Measurements from ENCODE around the gene SNF8.

Gene SNF8

DNA sequence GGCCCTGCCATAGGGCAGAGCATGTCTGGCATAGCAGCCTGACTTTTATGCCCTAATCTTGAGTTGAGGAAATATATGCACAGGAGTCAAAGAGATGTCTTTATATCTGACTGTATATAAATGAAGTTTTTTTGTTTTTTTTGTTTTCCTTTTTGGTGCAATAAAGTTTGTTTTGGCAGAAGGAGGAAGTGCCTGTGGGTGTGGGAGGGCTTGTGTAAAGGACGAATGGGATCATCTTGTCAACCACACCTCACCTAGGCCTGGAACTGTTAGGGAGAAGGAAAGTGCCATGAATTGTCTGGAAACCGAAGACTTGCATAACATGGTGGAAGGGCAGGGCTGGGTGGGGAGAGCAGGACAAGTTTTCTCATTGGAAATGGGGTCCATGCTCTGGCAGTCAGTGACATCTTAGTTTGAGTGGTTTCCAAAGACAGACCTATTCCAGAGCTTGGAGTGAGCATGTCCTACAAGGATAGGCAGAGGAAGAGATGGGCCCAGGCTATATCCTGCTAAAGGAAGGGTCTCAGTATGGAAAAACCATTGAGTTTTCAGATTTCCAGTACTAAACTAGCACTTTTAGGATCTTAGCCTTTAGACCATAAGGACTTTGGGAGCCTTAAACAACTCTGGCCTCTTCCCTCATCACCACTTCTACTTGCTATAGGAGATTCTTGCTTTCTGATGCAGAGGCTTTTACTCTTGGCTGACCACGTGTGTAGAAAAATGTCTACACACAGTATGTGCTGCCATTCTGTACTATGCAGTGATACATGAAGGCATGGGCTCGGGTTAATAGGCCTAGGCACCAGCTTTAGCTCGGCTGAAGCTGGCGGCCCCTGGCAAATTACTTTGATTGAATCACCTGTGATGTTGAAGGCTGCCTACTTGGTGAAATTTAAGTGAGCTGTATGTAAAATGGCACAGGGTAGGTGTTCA is 15.5 kb downstream of the SNF8 start:
- DNase-seq (ENCODE audit: low spot score), result no peak

DNA sequence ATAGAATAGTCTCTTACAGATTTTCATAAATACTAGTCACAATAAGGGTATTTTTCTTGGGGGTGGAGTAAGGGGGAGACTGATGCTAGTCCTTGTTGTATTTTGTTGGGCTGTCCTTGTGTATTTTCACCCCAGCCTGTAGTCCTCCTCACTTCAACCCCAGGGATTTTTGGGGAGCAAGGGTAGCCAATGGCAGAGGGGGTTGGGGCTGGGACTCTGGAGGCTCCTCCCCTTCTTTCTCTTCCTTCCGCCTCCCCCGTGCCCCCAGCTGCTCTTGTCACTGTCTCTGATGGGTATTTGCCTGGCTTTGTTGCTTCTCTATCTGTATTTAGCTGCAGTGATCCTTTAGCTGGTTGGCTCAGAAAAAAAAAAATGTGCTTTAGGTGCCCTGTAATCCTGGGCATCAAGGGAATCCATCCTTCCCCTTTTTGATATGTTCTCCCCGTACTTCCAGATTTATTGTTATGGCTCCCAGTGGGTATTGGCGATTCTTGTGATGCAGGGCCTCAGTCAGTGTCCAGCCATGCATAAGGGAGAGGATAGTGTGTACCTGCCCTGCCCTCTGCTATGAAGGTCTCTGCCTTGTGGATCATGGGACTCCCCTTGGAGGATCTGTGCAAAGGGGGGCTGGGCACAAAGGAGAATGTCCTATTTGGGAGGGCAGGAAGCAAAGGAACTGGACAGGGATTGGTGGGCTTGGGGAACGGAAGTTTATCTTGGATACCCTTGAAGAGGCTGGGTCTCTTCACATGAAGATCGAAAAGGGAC is 16.5 kb downstream of the SNF8 start:
- no peak for DNase-seq (ENCODE audit: low spot score)

DNA sequence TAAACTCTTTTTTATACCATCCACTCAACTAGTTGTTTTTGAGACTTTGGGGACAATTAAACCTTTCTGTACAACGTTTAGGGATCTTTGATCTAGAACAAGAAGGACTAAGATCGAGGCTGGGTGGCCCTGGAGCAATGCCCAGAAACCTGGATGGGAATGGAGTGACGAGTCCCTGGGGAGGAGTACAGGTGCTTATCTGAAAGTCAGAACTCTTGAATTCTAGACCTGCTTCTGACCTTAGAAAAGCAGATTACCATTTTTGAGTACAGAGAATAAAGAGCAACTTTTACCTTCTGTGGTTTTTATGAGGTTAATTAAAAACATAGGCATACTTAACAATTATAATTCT is 18.7 kb downstream of the SNF8 start:
- no peak for DNase-seq (ENCODE audit: low spot score)

DNA sequence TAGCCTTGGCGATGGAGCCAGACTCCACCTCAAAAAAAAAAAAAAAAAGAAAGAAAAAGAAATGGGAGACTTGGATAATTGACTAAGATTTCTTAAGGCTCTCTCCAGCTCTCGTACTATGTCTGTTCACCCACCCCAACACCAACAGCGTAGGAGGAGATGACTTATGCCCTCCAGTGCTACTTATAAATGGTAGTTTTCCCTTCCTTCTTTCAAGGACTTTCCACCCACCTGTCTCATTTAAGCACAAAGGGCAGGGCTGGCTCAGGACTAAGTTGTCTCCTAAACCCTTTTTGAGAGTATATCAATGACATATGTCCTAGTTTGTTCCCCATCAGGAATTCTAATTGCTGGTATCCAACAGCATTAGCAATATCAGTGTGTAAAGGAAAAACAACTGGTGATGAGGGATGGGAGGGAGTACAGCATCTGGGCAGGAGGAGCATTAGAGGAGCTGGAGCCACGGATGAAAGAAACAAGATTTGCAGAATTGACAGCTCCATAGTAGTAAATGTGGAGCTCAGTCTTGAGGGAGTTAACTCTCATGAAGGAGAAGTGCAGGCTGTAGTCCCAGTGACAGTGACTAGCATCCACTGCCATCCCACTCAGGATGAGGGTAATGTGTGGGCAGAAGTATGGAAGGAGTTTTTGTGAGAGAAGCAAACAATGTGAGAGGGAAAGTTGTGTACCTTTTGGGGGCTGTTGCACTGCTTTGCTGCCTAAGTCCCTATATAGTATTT is 19.2 kb downstream of the SNF8 start:
- no peak for DNase-seq (ENCODE audit: low spot score)

DNA sequence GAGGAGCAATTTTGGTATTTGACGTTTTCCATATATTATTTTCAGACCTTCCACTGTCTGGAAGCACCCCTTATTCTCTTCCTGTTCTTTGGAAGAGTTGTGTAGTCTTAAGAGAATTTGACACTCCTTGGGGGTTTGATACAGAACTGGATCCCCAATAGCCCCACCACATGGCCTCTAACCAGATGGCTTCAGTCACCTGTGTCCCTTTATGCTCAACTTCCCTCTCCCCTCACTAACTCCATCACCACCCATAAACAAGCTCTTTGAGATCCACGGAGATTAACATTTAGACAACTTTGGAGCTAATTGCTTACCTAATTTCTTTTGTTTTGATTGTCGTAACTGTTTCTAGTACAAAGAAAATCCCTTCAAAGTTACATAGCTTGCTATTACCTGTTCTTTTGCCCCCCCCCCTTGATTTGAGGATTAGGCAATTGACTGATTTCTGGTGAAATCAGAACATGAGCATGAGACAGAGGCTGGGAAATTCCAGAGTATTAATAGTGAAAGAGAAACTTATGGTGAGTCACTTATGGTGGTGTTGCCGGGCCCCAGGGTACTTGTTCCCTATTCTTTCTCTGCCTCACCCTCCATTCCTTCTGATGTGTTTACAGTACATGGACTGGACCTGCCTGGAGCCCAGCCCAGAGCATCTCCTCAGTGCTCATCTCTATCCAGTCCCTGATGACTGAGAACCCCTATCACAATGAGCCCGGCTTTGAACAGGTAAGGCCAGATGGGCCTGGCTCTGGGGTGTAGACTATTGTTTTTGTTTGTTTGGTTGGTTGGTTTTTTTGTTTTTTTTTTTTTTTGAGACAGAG is 29.0 kb downstream of the SNF8 start:
- DNase-seq (ENCODE audit: low spot score), result no peak

DNA sequence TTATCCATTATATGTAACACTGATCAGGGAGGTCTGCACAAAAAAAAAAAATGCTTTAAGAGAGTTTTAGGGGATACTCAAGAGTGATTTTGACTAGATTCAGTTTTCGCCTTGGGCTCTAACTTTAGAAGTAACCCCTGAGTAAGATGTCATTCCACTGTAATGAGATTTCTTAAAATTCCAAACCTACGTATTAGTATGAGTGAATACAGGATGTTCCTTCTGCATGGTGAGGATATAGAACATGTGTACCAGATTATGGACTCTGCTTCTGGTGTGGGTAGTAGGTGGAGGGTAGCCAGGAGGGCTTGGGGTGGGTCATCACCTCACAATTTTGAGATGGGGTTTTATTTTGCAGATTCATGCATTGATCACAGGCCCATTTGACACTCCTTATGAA is 32.2 kb downstream of the SNF8 start:
- no peak for DNase-seq (ENCODE audit: low spot score)

DNA sequence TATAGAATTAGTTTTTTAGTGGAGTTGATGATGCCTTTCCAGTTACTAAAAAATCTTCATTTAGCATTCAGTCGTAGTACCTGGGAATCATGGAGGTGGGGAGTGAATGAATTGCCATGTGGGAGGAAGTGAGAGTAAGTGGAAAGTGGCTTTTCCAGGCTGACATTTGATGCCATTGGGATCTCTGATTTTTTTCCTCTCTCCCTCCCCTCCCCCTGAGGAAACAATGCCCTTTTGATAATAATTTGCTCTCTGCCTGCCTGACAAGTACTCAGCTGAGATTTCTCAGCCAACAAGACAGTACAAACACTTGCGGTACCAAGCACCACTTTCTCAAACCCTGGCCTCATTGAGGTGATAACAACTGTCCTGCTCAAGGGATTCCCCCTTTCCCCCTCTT is 34.3 kb downstream of the SNF8 start:
- no peak for DNase-seq (ENCODE audit: low spot score)

DNA sequence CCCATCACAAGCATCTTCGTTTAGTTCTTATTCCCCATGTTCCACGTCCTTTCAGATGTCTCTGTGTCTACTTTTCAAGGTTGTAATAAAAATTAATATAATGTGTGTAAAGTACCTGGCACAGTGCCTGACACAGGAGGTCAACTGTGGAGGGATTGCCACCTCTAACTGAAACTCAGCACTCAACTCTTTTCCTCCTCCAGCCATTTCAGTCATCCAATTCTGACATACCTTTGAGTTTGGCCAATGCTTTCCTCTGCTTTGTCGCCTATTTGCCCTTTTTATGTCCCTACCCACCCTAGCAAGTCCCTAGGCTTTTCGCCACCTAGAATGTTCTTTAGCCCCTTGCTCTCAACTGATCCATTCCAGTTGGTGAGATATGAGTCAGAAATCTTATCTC is 34.9 kb downstream of the SNF8 start:
- DNase-seq (ENCODE audit: low spot score), result no peak

DNA sequence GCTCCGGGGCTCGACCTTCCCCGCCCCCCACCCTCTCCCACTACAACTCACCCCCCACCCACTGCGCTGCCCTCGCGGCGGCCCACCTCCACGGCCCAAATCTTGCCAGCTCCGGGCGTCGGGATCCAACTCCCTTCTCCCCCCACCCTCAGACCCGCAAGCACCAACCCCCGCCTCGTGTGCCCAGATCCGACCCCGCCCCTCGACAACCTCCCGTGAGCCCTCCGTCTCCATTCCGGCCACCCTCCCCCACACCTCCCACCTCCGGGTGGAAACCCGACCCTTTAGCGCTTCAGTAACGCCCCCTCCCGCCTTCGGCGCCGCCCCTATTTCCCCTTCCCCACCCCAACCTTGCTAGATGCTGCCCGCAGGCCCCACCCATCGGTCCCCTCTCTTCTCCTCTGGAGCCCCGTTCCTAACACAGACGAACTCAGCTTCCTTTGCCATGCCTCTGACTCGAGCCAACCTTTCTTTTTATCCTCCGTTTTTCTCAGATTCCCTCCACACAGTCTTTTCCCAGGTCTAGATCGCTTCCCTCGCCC is 35.7 kb downstream of the SNF8 start:
- peak; percentile 33 for DNase-seq (ENCODE audit: low spot score)

DNA sequence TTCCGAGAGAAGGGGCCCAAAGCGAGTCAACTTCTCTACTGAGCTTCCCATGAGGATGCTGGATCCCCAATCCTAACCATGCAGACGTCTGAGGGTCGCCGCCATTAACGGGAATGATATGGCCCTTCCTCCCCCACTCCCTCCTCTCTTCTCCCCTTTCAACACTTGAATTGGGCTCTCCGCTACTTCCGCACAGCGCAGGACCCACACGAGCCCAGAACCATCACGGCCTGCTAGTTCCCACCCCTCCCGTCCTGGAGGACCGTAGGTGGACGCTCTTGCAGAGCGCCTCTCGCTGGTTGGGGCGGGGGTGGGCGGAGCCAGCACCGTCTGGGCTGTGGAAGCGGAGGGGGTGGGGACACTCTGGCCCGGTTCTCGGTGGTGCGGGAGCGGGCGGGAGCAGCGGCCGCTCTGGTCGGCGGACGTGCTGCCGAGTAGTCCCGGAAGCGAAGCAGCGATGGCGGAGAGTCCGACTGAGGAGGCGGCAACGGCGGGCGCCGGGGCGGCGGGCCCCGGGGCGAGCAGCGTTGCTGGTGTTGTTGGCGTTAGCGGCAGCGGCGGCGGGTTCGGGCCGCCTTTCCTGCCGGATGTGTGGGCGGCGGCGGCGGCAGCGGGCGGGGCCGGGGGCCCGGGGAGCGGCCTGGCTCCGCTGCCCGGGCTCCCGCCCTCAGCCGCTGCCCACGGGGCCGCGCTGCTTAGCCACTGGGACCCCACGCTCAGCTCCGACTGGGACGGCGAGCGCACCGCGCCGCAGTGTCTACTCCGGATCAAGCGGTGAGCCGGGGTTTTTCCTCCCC is 36.4 kb downstream of the SNF8 start, which contains the start of gene UBE2Z:
UBE2Z (plus strand) TSS at position 361 of the 797 bp plus-strand sequence; CDS start at position 458, 97 bp downstream.
- peak; percentile 93 for DNase-seq (ENCODE audit: low spot score)

DNA sequence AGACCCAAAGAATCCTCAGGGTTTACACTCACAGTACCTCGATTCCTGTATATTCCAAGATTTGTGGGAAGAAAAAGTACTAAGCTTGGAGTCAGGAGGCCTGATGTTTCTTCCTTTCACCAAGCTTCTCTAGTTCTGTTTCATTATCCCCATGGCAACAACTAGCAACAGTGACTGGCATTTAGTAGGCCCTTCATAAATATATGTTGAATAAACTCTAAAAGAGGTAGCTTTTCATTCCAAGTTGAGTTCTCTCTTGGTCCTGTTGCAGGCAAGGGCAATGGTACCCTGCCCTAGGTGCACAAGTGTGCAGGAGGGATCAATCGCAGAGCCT is 37.0 kb downstream of the SNF8 start:
- no peak for DNase-seq (ENCODE audit: low spot score)

DNA sequence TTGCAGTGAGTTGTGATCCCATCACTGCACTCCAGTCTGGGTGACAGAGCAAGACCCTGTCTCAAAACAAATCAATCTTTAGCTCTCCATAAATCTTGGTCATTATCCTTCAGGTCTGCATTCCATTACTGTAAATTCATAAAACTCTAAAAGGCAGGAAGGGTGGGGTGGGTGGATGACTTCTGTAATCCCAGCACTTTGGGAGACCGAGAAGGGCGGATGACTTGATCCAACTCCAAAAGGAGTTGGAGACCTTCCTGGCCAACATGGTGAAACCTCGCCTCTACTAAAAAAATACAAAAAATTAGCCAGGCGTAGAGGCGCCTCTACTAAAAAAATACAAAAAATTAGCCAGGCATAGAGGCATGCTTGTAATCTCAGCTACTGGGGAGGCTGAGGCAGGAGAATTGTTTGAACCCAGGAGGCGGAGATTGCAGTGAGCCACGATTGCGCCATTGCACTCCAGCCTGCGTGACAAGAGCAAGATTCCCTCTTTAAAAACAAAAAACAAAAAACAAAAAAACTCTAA is 38.6 kb downstream of the SNF8 start:
- no peak for DNase-seq (ENCODE audit: low spot score)

DNA sequence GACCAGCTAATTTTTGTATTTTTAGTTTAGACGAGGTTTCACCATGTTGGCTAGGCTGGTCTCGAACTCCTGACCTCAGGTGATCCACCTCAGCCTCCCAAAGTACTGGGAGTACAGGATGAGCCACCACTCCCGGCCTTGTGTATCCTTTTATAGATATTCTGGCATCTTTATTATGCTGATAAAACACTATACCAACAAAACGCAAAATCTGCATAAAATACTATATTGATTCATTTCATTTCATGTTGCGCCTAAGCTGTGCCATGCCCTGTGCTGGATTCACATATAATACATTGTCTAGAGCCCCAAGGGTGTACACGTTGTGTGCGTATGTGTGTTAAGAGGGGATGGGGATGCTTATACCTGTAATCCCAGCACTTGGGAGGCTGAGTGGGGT is 40.2 kb downstream of the SNF8 start:
- DNase-seq (ENCODE audit: low spot score), result no peak

DNA sequence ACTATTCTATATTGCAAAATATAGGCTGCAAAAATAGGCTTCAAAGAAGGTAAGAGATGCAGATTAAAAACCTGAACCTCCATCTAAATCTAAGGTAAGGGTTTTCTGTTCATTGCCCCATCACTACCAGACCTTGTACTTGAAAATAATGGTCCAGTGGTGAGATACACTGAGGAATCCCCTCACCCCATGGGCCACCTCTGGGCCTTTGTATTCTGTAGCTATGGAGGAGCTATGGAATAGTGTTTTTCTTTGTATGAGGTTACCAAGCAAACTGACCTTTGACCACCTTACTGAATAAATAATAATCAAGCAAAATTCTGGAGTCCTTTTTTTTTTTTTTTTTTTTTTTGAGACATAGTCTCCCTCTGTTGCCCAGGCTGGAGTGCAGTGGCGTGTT is 41.2 kb downstream of the SNF8 start:
- DNase-seq (ENCODE audit: low spot score), result no peak

DNA sequence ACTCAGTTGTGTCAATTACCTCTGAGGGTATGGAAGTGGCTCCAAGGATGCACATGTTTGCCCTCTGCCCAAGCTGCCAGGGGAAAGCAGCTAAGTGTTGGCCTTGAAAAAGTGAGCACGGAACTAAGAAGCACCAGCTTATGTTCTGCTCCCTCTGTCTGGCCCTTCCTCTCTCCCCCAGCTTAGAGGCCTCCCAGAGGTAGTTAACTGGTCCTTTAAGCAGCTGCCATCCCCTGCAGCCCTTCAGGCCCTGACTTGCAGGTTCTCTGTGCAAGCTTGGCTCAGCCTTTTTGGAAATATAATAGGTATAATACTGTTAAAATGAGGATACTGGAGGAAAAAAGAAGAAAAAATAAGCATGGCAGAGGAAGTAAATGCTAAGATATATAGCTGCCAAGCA is 43.4 kb downstream of the SNF8 start:
- DNase-seq (ENCODE audit: low spot score), result no peak

DNA sequence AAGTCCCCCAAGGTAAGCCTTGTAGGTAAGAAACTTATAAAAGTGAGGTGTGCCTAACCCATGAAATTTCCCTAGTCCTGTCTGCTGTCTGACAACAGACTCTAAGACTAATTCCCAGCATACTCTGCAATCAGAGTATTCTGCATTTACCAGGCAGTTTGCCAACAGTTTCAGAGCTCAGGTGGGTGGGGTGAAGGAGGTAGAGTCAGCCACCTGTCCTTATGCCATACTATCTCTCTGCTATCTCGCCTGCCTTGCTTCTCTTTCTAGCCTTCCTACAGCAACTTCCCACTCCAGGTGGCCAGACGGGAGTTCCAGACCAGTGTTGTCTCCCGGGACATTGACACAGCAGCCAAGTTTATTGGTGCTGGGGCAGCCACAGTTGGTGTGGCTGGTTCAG is 49.8 kb downstream of the SNF8 start:
- no peak for DNase-seq (ENCODE audit: low spot score)

DNA sequence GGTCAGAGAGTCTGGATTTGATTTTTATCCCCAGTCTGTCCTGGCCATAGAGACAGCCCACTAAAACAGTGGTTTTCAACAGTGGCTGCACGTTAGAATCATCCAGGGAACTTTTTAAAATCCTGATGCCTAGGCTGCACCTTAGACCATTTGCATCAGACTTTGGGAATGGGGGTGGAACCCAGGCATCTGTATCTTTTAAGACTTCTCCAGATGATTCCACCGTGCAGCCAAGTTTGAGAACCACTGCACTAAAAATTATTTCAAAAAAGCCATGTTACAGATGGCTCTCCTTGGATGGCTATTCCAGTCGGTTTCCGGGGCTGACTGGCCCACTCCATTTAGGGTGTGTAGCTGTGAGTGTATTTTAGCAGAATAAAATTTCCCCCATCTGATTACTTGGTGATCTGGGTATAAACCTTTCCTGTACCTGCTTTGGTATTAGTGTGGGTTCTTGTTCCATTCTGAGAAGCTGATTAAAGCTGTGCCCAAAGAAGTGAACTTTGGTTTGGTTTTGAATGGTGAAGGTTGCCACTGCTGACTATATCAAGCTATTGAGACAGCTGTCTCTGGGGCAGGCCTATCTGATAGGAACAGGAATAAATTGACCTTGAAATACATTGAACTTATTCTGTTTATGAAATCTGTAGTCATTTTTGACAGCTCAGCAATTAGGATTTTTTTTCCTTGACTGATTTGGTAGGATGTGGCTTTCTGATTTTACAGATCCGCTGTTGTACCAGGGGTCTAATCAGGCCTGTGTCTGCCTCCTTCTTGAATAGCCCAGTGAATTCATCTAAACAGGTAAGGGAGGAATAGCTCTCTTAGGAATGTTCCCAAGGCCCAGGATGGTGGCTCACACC is 50.8 kb downstream of the SNF8 start:
- no peak for DNase-seq (ENCODE audit: low spot score)

DNA sequence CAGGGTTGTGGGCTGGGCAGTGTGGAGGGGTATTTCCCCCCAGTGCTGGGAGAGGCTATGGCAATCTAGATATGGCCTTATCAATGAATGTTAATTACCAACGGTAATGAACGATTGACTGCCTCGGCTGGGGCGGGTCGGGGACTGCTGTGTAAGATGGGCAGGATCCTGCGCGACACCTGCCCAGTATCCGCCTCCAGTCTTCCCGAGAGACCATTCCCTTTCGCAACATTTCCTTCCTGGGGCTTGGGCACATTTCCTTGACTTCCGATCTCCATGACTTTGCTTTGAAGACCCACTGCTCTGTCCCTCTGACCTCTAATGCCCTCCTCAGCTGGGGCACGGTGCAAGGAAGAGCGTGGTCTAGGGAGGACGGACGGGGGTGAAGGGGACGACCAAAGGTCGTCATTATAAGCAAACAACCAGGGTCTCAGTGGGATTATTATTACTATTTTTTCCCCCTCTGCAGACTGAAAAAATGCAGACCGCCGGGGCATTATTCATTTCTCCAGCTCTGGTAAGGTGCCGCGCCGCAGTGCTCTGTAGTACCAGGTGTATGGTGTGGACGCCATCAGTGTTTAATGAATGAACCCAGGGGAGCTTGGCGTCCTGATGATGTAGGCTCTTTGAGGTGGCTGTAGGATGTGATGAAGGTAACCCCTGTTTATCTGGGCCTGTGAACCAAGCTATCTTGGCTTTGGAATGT is 51.5 kb downstream of the SNF8 start:
- no peak for DNase-seq (ENCODE audit: low spot score)

DNA sequence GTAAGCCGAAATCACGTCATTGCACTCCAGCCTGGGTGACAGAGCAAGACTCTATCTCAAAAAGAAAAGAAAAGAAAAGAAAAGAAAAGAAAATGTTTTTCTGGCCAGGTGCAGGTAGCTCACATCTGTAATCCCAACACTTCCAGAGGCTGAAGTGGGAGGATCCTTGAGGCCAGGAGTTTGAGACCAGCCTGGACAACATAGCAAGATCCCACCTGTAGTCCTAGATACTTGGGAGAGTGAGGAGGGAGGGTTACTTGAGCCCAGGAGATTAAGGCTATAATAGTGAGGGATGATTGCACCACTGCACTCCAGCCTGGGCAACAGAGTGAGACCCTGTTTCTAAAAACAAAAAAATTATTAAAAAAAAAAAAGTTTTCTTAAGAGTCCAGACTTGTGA is 54.6 kb downstream of the SNF8 start:
- DNase-seq (ENCODE audit: low spot score), result no peak
